GM13976 (cell line): ENCODE data around the gene SH3GLB1.

Source experiments
- DNase-seq: peaks from one replicate; pipeline ENCODE4 v3.0.0; 2012; ENCODE audit warnings: low spot score
- in situ Hi-C: fragments of 300-500 bp; cut with MboI; formaldehyde crosslinking; loops from one replicate; pipeline ENCODE4 v1.12.0; 2022; ENCODE audit warnings: low sequenced_read_pairs, mixed read lengths, inconsistent platforms; ENCODE audit not compliant: unreplicated experiment
- TF ChIP-seq, protein P1 (sequence below): IDR thresholded peaks from 2 replicates; pipeline ENCODE4 v1.5.1; 2012; ENCODE audit warnings: borderline replicate concordance, mild to moderate bottlenecking; ENCODE audit not compliant: insufficient read depth; ENCODE audit errors: extremely low read depth, missing control alignments, control extremely low read depth

SH3GLB1 gene

DNA sequence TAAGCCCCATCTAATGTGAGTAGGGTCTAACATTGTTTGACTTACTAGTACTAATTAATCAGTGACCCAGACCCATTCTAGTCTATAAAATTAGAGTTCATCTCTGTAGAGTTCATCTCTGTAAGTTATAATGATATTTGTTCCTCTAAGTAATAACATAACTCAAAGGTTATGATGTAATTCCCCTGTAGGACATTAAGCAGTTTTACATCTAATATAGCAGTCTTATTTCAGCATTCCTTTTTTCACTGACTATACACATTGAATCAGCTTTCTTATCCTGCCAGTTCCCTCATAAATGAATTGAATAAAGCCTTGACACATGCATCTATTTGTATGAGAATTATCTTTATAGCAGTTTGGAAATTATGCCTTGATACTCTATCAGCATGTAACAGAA, 90.9 kb downstream of the SH3GLB1 start:
- DNase-seq, result no peak
- TF ChIP-seq, protein P1, sequence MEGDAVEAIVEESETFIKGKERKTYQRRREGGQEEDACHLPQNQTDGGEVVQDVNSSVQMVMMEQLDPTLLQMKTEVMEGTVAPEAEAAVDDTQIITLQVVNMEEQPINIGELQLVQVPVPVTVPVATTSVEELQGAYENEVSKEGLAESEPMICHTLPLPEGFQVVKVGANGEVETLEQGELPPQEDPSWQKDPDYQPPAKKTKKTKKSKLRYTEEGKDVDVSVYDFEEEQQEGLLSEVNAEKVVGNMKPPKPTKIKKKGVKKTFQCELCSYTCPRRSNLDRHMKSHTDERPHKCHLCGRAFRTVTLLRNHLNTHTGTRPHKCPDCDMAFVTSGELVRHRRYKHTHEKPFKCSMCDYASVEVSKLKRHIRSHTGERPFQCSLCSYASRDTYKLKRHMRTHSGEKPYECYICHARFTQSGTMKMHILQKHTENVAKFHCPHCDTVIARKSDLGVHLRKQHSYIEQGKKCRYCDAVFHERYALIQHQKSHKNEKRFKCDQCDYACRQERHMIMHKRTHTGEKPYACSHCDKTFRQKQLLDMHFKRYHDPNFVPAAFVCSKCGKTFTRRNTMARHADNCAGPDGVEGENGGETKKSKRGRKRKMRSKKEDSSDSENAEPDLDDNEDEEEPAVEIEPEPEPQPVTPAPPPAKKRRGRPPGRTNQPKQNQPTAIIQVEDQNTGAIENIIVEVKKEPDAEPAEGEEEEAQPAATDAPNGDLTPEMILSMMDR, result no peak
- in situ Hi-C loops, result no loop called here
